ENCODE results near the gene CDH16. TPM values are rescaled to one million over a fixed set of nuclear protein-coding genes. Genes with fewer than 3 reads are reported as not detected.
"Not testable (repeated sequence)": the region's sequence is repeated elsewhere in the genome, so short reads cannot be mapped to it uniquely, and the experiment has no call there.

CDH16 gene
- total RNA-seq, 5 donors from 2014 or later (not counting 1 experiment from before 2014, with no cell fraction given) = not detected

GRCh38 chr16:66936889-66937554 is 18.3 kb upstream of the CDH16 start:
- H3K4me1 ChIP-seq (ENCODE audit: control insufficient read depth in 1 of 2, extremely low read depth in 1 of 2, insufficient read depth in 2 of 2, low read length in 2 of 2) = peaks cover 7 to 51% of the 10 kb centered on the region in 2 experiments
- WGBS (ENCODE audit: insufficient coverage) = 95% methylated on average over 2 of the region's 4 CpGs
- no peaks in the 10 kb centered on the region for H3K27me3 Mint-ChIP-seq
- no peaks in the 10 kb centered on the region for H3K9me3 ChIP-seq
- POLR2A ChIA-PET = interaction anchor here in 1 of 2 donors (0.5 to 0.6 kb wide), 2 partner anchors 8 to 259 kb away, joined by 4 read pairs; no protein-coding TSS in a partner anchor
- peaks cover 15 to 44% of the 10 kb centered on the region in 2 donors for H3K36me3 ChIP-seq (ENCODE audit: control insufficient read depth in 2 of 2, extremely low read depth in 1 of 2, insufficient read depth in 1 of 2, low read length in 1 of 2)
- CTCF ChIA-PET = no interaction called here
- no peaks in the 10 kb centered on the region for H3K9me3 Mint-ChIP-seq
- peaks cover 49 to 59% (median 49%) of the 10 kb centered on the region in 3 donors for H3K4me1 Mint-ChIP-seq
- H3K27ac Mint-ChIP-seq = peak overlapping the region; percentile 52 to 83
- no peaks in the 10 kb centered on the region for H3K27me3 ChIP-seq (replicated peaks in 1 of 2; ENCODE audit: control insufficient read depth in 2 of 2, extremely low read depth in 1 of 2, insufficient read depth in 2 of 2, low read length in 1 of 2)
- H3K4me3 ChIP-seq (ENCODE audit: control insufficient read depth in 1 of 2, extremely low read depth in 1 of 2, low read length in 1 of 2) = no peak overlapping the region
- ATAC-seq (replicated peaks in 1 of 4) = no peak
- peak overlapping the region; percentile 96 to 98 (median 97) for H3K4me3 Mint-ChIP-seq
- peaks cover 26% of the 10 kb centered on the region for H3K36me3 Mint-ChIP-seq
- DNase-seq = no peak
- H3K27ac ChIP-seq (ENCODE audit: low read length) = no peak overlapping the region

GRCh38 chr16:66936462-66936861 is 17.8 kb upstream of the CDH16 start:
- H3K36me3 ChIP-seq (ENCODE audit: control insufficient read depth in 2 of 2, extremely low read depth in 1 of 2, insufficient read depth in 1 of 2, low read length in 1 of 2) = peaks cover 13 to 43% of the 10 kb centered on the region in 2 donors

GRCh38 chr16:66935314-66936011 is 16.8 kb upstream of the CDH16 start, which contains the start of gene CES2:
CES2 (plus strand) TSS chr16:66935516; CDS start chr16:66935636, 120 bp downstream.
- H3K4me3 Mint-ChIP-seq = peak within 1 kb of the TSS; percentile 96 to 98 (median 97)
- Histone ChIP-seq H3K36me3 (ENCODE audit: control insufficient read depth in 2 of 2, extremely low read depth in 1 of 2, insufficient read depth in 1 of 2, low read length in 1 of 2) (peaks cover 5 to 36% of the 10 kb centered on the region in 2 donors), H3K4me1 (ENCODE audit: control insufficient read depth in 1 of 2, extremely low read depth in 1 of 2, insufficient read depth in 2 of 2, low read length in 2 of 2) (peaks cover 7 to 52% of the 10 kb centered on the region in 2 experiments), H3K27me3 (replicated peaks in 1 of 2; ENCODE audit: control insufficient read depth in 2 of 2, extremely low read depth in 1 of 2, insufficient read depth in 2 of 2, low read length in 1 of 2) (no peaks in the 10 kb centered on the region), H3K27ac (ENCODE audit: low read length) (peak within 1 kb of the TSS; percentile 82), H3K4me3 (ENCODE audit: control insufficient read depth in 1 of 2, extremely low read depth in 1 of 2, low read length in 1 of 2) (peak within 1 kb of the TSS; percentile 72 to 99), H3K9me3 (no peaks in the 10 kb centered on the region)
- no peaks in the 10 kb centered on the region for H3K27me3 Mint-ChIP-seq
- CTCF ChIA-PET = no interaction called here
- H3K36me3 Mint-ChIP-seq = peaks cover 20% of the 10 kb centered on the region
- POLR2A ChIA-PET = no interaction called here
- DNase-seq (no peak), ATAC-seq (replicated peaks in 1 of 4) (no peak)
- peaks cover 54 to 64% (median 54%) of the 10 kb centered on the region in 3 donors for H3K4me1 Mint-ChIP-seq
- 74% methylated on average over 28 of the region's 44 CpGs for WGBS (ENCODE audit: insufficient coverage)
- H3K9me3 Mint-ChIP-seq = no peaks in the 10 kb centered on the region
- H3K27ac Mint-ChIP-seq = peak within 1 kb of the TSS; percentile 92 to 96

More at GRCh38 chr16:66936462-66936861, 17.8 kb upstream of the CDH16 start:
- Mint-ChIP-seq H3K36me3 (peaks cover 25% of the 10 kb centered on the region), H3K9me3 (no peaks in the 10 kb centered on the region), H3K27ac (peak overlapping the region; percentile 52 to 83), H3K27me3 (no peaks in the 10 kb centered on the region), H3K4me3 (peak overlapping the region; percentile 96 to 98 (median 97)), H3K4me1 (peaks cover 54 to 64% (median 54%) of the 10 kb centered on the region in 3 donors)
- ChIA-PET CTCF (no interaction called here), POLR2A (no interaction called here)
- ATAC-seq (replicated peaks in 1 of 4) (no peak), DNase-seq (no peak)
- peaks cover 7 to 52% of the 10 kb centered on the region in 2 experiments for H3K4me1 ChIP-seq (ENCODE audit: control insufficient read depth in 1 of 2, extremely low read depth in 1 of 2, insufficient read depth in 2 of 2, low read length in 2 of 2)
- no peak overlapping the region for H3K4me3 ChIP-seq (ENCODE audit: control insufficient read depth in 1 of 2, extremely low read depth in 1 of 2, low read length in 1 of 2)
- no peaks in the 10 kb centered on the region for H3K9me3 ChIP-seq
- no peaks in the 10 kb centered on the region for H3K27me3 ChIP-seq (replicated peaks in 1 of 2; ENCODE audit: control insufficient read depth in 2 of 2, extremely low read depth in 1 of 2, insufficient read depth in 2 of 2, low read length in 1 of 2)
- 90% methylated on average over 6 of the region's 6 CpGs for WGBS (ENCODE audit: insufficient coverage)
- no peak overlapping the region for H3K27ac ChIP-seq (ENCODE audit: low read length)

GRCh38 chr16:66934839-66935313 is 16.2 kb upstream of the CDH16 start:
- DNase-seq; H3K9me3 Mint-ChIP-seq; ATAC-seq (replicated peaks in 1 of 4); H3K27me3 Mint-ChIP-seq; CTCF ChIA-PET; H3K27me3 ChIP-seq (replicated peaks in 1 of 2; ENCODE audit: control insufficient read depth in 2 of 2, extremely low read depth in 1 of 2, insufficient read depth in 2 of 2, low read length in 1 of 2); H3K9me3 ChIP-seq: not testable (repeated sequence)
- H3K27ac ChIP-seq (ENCODE audit: low read length) = peak overlapping the region; percentile 82
- H3K36me3 Mint-ChIP-seq = peaks cover 20% of the 10 kb centered on the region
- peaks cover 3 to 37% of the 10 kb centered on the region in 2 donors for H3K36me3 ChIP-seq (ENCODE audit: control insufficient read depth in 2 of 2, extremely low read depth in 1 of 2, insufficient read depth in 1 of 2, low read length in 1 of 2)
- H3K4me1 Mint-ChIP-seq = peaks cover 54 to 64% (median 54%) of the 10 kb centered on the region in 3 donors
- POLR2A ChIA-PET = interaction anchor here in 1 of 2 donors (0.5 kb wide), 1 partner anchor 47 kb away, joined by 3 read pairs; no protein-coding TSS in a partner anchor
- H3K4me1 ChIP-seq (ENCODE audit: control insufficient read depth in 1 of 2, extremely low read depth in 1 of 2, insufficient read depth in 2 of 2, low read length in 2 of 2) = peaks cover 7 to 52% of the 10 kb centered on the region in 2 experiments
- 4% methylated on average over 4 of the region's 24 CpGs for WGBS (ENCODE audit: insufficient coverage)
- H3K4me3 ChIP-seq (ENCODE audit: control insufficient read depth in 1 of 2, extremely low read depth in 1 of 2, low read length in 1 of 2) = peak overlapping the region; percentile 72 to 99
- peak overlapping the region; percentile 96 to 98 (median 97) for H3K4me3 Mint-ChIP-seq
- H3K27ac Mint-ChIP-seq = peak overlapping the region; percentile 92 to 96

GRCh38 chr16:66934138-66934838 is 15.6 kb upstream of the CDH16 start, which contains the start of gene CIAO2B:
CIAO2B (minus strand) TSS chr16:66934402; CDS start chr16:66934364, 38 bp downstream.
- Mint-ChIP-seq H3K4me3 (peak within 1 kb of the TSS; percentile 96 to 98 (median 97)), H3K9me3 (no peaks in the 10 kb centered on the region), H3K27ac (peak within 1 kb of the TSS; percentile 92 to 96), H3K36me3 (peaks cover 20% of the 10 kb centered on the region), H3K4me1 (peaks cover 54 to 64% (median 54%) of the 10 kb centered on the region in 3 donors), H3K27me3 (no peaks in the 10 kb centered on the region)
- under 1% methylated on average over 67 of the region's 76 CpGs for WGBS (ENCODE audit: insufficient coverage)
- Histone ChIP-seq H3K4me3 (ENCODE audit: control insufficient read depth in 1 of 2, extremely low read depth in 1 of 2, low read length in 1 of 2) (peak within 1 kb of the TSS; percentile 72 to 99), H3K36me3 (ENCODE audit: control insufficient read depth in 2 of 2, extremely low read depth in 1 of 2, insufficient read depth in 1 of 2, low read length in 1 of 2) (peaks cover 3 to 31% of the 10 kb centered on the region in 2 donors), H3K27me3 (replicated peaks in 1 of 2; ENCODE audit: control insufficient read depth in 2 of 2, extremely low read depth in 1 of 2, insufficient read depth in 2 of 2, low read length in 1 of 2) (no peaks in the 10 kb centered on the region), H3K27ac (ENCODE audit: low read length) (peak within 1 kb of the TSS; percentile 82), H3K4me1 (ENCODE audit: control insufficient read depth in 1 of 2, extremely low read depth in 1 of 2, insufficient read depth in 2 of 2, low read length in 2 of 2) (peaks cover 7 to 52% of the 10 kb centered on the region in 2 experiments), H3K9me3 (no peaks in the 10 kb centered on the region)
- ChIA-PET CTCF (no interaction called here), POLR2A (interaction anchor here (0.5 kb wide), 2 partner anchors 47 to 66 kb away, joined by 3 to 4 read pairs; no protein-coding TSS in a partner anchor)
- peak; percentile 80 to 93 (median 87) for DNase-seq
- peak; percentile 86 to 95 (median 86) for ATAC-seq (replicated peaks in 1 of 4)

Data from T-cell (primary cell).